Renal cortical epithelial cell (primary cell): ENCODE measurements around the gene ALOXE3. TPM values are rescaled to one million over a fixed set of nuclear protein-coding genes. Genes with fewer than 3 reads are reported as not detected.

ENCODE experiments used
- DNase-seq: peaks from one replicate; pipeline ENCODE4 v3.0.0-alpha.2; 2011; ENCODE audit warnings: low read depth
- total RNA-seq: library from RNA; depleted of rRNA; stranded (reverse); fragments of >200 nt; gene quantifications from 2 replicates; pipeline ENCODE4 v1.2.3, GENCODE V29; 2014

ALOXE3 gene
- 0.17 TPM in 1 of 2 replicates, not detected in the other for total RNA-seq

GRCh38 chr17:8117980-8118768, at the start of gene ALOXE3:
Gene ALOXE3 (minus strand): TSS chr17:8118514. CDS start chr17:8117990, 524 bp downstream.
- peak; percentile 89 for DNase-seq

- DNase-seq, result no peak
Observed at GRCh38 chr17:8167526-8167925, 49.2 kb upstream of the ALOXE3 start.

- DNase-seq, result no peak
Observed at GRCh38 chr17:8166731-8167130, 48.4 kb upstream of the ALOXE3 start.

GRCh38 chr17:8164815-8165131, 46.5 kb upstream of the ALOXE3 start:
- no peak for DNase-seq

- DNase-seq, result peak; percentile 36
Observed at GRCh38 chr17:8163978-8164814, 45.9 kb upstream of the ALOXE3 start.

- DNase-seq, result no peak
Observed at GRCh38 chr17:8162997-8163977, 45.0 kb upstream of the ALOXE3 start.

- no peak for DNase-seq
Observed at GRCh38 chr17:8162233-8162996, 44.1 kb upstream of the ALOXE3 start, which contains the start of gene VAMP2. Gene VAMP2 (minus strand): TSS chr17:8162948. CDS start chr17:8162879, 69 bp downstream.

- DNase-seq, result no peak
Observed at GRCh38 chr17:8161289-8162232, 43.2 kb upstream of the ALOXE3 start.

GRCh38 chr17:8160741-8161221, 42.5 kb upstream of the ALOXE3 start:
- no peak for DNase-seq

- DNase-seq, result no peak
Observed at GRCh38 chr17:8160224-8160577, 41.9 kb upstream of the ALOXE3 start.

GRCh38 chr17:8159459-8160223, 41.3 kb upstream of the ALOXE3 start:
- no peak for DNase-seq

- DNase-seq, result no peak
Observed at GRCh38 chr17:8159032-8159400, 40.7 kb upstream of the ALOXE3 start.

- DNase-seq, result peak; percentile 84
Observed at GRCh38 chr17:8158267-8159031, 40.1 kb upstream of the ALOXE3 start.

GRCh38 chr17:8156246-8156992, 38.1 kb upstream of the ALOXE3 start:
- DNase-seq, result peak; percentile 100

- no peak for DNase-seq
Observed at GRCh38 chr17:8155996-8156245, 37.6 kb upstream of the ALOXE3 start.

GRCh38 chr17:8155231-8155995, 37.1 kb upstream of the ALOXE3 start:
- peak; percentile 33 for DNase-seq

GRCh38 chr17:8154608-8155155, 36.4 kb upstream of the ALOXE3 start:
- DNase-seq, result no peak
